H1 (cell line): ENCODE measurements around the gene RNASET2. TPM values are rescaled to one million over a fixed set of nuclear protein-coding genes. Genes with fewer than 3 reads are reported as not detected.
A peak's percentile ranks its signal among the peaks of the same experiment; 100 is the strongest.

ENCODE experiments used
- BACH1 ChIP-seq: IDR thresholded peaks from 2 replicates; pipeline ENCODE4 v1.6.1; 2012; ENCODE audit warnings: low read length, improper control_type of control experiment
- EP300 ChIP-seq, 2 experiments: IDR thresholded peaks; 1 replicate in 1 of 2; 2 replicates in 1 of 2; pipeline ENCODE4 v1.6.1; 2011 to 2012; ENCODE audit warnings: low read depth in 2 of 2, low read length in 2 of 2, mild to moderate bottlenecking in 2 of 2, borderline replicate concordance in 1 of 2, inconsistent platforms in 1 of 2, moderate library complexity in 1 of 2
- RFX5 ChIP-seq: IDR thresholded peaks from 2 replicates; pipeline ENCODE4 v1.6.1; 2011; ENCODE audit warnings: low read depth, low read length, improper control_type of control experiment, borderline replicate concordance
- TAF1 ChIP-seq: IDR thresholded peaks from 2 replicates; pipeline ENCODE4 v1.6.1; 2011; ENCODE audit warnings: mild to moderate bottlenecking, low read depth, low read length
- polyA plus RNA-seq, 7 experiments: library from polyadenylated mRNA; depleted of rRNA in 3 of 7; stranded (reverse) in 5 of 7; unstranded in 2 of 7; fragments of >200 nt in 5 of 7; fragments of 200-250 nt in 2 of 7; gene quantifications; 1 replicate in 5 of 7; 2 replicates in 1 of 7; 4 replicates in 1 of 7; pipeline versions ENCODE4 v1.2.1 to v1.2.3, GENCODE V29; 2011 to 2013; ENCODE audit warnings: missing spikeins in 2 of 7, mixed read lengths in 2 of 7
- total RNA-seq: library from RNA; stranded (reverse); fragmentation: NEBNext Ultra II Directional; extraction: Animal tissue kit (Norgen Biotek cat#: 25700); gene quantifications from 2 replicates; pipeline ENCODE4 v1.2.1, GENCODE V29; 2021
- TF ChIP-seq, protein P1 (sequence below): IDR thresholded peaks from 2 replicates; pipeline ENCODE4 v1.6.1; 2012; ENCODE audit warnings: inconsistent platforms
- TF ChIP-seq, protein P2 (sequence below): IDR thresholded peaks from 2 replicates; pipeline ENCODE4 v1.6.1; 2012; ENCODE audit warnings: inconsistent platforms

Gene RNASET2
- total and polyA plus RNA-seq, 2 of the 8 experiments (the other 6 are each of a cell fraction or from before 2014, with no cell fraction given), result 15.7 to 22.9 TPM

DNA sequence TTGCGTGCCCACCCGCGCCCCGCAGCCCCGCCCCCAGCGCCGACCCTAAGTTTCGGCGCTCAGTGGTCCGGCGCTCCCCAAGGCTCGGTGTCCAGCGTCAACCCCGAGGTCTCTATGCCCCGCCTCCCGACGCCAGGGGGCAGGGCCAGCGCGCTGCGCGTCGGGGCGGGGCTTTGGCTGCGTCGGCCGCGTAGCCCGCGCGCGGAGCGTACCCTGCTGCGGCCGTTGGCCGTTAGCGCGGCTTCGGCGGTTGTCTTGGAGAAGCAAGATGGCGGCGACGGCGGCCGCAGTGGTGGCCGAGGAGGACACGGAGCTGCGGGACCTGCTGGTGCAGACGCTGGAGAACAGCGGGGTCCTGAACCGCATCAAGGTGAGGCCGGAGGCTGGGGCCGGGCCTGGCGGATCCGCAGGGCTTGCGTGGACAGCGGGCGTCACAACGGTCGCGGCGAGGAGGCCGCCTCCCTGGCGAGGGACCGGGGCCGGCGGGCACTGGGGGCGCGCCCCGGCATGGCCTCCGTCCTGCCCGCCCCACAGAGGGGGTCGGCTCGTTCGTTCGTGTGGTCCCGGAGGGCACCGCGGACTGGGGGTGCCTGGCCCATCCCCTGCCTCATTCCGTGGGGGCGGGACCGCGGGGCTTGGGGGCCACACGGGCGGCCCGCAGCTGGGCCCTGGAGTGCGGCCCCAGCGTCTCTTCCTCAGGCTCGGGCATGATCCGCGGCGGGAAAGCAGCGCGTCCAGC is 43.0 kb upstream of the RNASET2 start, which contains the start of gene CEP43 (continued):
- no peak for TF ChIP-seq BACH1
- TF ChIP-seq, protein P1, sequence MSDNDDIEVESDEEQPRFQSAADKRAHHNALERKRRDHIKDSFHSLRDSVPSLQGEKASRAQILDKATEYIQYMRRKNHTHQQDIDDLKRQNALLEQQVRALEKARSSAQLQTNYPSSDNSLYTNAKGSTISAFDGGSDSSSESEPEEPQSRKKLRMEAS, result no peak; the same call in 1 of the 2 replicates
- TF ChIP-seq, protein P2, sequence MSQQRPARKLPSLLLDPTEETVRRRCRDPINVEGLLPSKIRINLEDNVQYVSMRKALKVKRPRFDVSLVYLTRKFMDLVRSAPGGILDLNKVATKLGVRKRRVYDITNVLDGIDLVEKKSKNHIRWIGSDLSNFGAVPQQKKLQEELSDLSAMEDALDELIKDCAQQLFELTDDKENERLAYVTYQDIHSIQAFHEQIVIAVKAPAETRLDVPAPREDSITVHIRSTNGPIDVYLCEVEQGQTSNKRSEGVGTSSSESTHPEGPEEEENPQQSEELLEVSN, result peak; percentile 37; the same call in 1 of the 2 replicates
- TF ChIP-seq TAF1, result peak; percentile 88
- no peak for TF ChIP-seq EP300 (IDR thresholded peaks at IDR 0.05; ENCODE audit: borderline replicate concordance in 1 of 2, low read depth in 2 of 2, low read length in 2 of 2)
- no peak for TF ChIP-seq RFX5
